Measurements from ENCODE around the gene ZSCAN9.
A peak's percentile ranks its signal among the peaks of the same experiment; 100 is the strongest.

ZSCAN9 gene

GRCh38 chr6:28266563-28266961 is 41.5 kb downstream of the ZSCAN9 start:
- peak overlapping the region; percentile 80 for H3K4me3 ChIP-seq (ENCODE audit: low read depth, low read length)
- TF ChIP-seq CTCF (IDR thresholded peaks at IDR 0.05; ENCODE audit: low read depth, low read length, missing control alignments), result no peak
- no peak for DNase-seq (ENCODE audit: low read depth)
- in situ Hi-C loops (cut with HindIII; ENCODE audit: low sequenced_read_pairs), result no loop called here

- peak; percentile 80 for DNase-seq (ENCODE audit: low read depth)
- TF ChIP-seq CTCF (IDR thresholded peaks at IDR 0.05; ENCODE audit: low read depth, low read length, missing control alignments), result no peak
- peak within 1 kb of the TSS; percentile 80 for H3K4me3 ChIP-seq (ENCODE audit: low read depth, low read length)
- in situ Hi-C loops (cut with HindIII; ENCODE audit: low sequenced_read_pairs), result no loop called here
These were observed 42.1 kb downstream of the ZSCAN9 start, which contains the start of gene ZSCAN26 for GRCh38 chr6:28266962-28267694. TSS of gene ZSCAN26 (plus strand) at chr6:28267143. CDS start at chr6:28271920, 4,777 bp downstream.

- no peak for DNase-seq (ENCODE audit: low read depth)
- H3K4me3 ChIP-seq (ENCODE audit: low read depth, low read length), result peak overlapping the region; percentile 80
These were observed 42.6 kb downstream of the ZSCAN9 start for GRCh38 chr6:28267695-28268059.

GRCh38 chr6:28269492-28269891 is 44.4 kb downstream of the ZSCAN9 start:
- peak; percentile 26 for DNase-seq (ENCODE audit: low read depth)
- in situ Hi-C loops (cut with HindIII; ENCODE audit: low sequenced_read_pairs), result no loop called here
- H3K4me3 ChIP-seq (ENCODE audit: low read depth, low read length), result no peak overlapping the region
- TF ChIP-seq CTCF (IDR thresholded peaks at IDR 0.05; ENCODE audit: low read depth, low read length, missing control alignments), result no peak

More at GRCh38 chr6:28267695-28268059, 42.6 kb downstream of the ZSCAN9 start:
- TF ChIP-seq CTCF (IDR thresholded peaks at IDR 0.05; ENCODE audit: low read depth, low read length, missing control alignments), result no peak
- in situ Hi-C loops (cut with HindIII; ENCODE audit: low sequenced_read_pairs), result no loop called here

- H3K4me3 ChIP-seq (ENCODE audit: low read depth, low read length), result no peak overlapping the region
- no peak for TF ChIP-seq CTCF (IDR thresholded peaks at IDR 0.05; ENCODE audit: low read depth, low read length, missing control alignments)
- DNase-seq (ENCODE audit: low read depth), result no peak
- in situ Hi-C loops (cut with HindIII; ENCODE audit: low sequenced_read_pairs), result no loop called here
These were observed 49.8 kb downstream of the ZSCAN9 start for GRCh38 chr6:28274888-28275287.

- DNase-seq (ENCODE audit: low read depth), result no peak
- in situ Hi-C loops (cut with HindIII; ENCODE audit: low sequenced_read_pairs), result no loop called here
- no peak for TF ChIP-seq CTCF (IDR thresholded peaks at IDR 0.05; ENCODE audit: low read depth, low read length, missing control alignments)
- no peak overlapping the region for H3K4me3 ChIP-seq (ENCODE audit: low read depth, low read length)
These were observed 52.7 kb downstream of the ZSCAN9 start for GRCh38 chr6:28277746-28278145.

Measured in astrocyte of the cerebellum (primary cell).